NCI-H748 (cell line): ENCODE measurements around the gene KCNK5.

Experiments used
- DNase-seq: peaks from one replicate; lab custom pipeline; 2025; ENCODE audit not compliant: unreplicated experiment; lab: John Stamatoyannopoulos, UW

KCNK5 gene

GRCh38 chr6:39217177-39217864 is 12.0 kb downstream of the KCNK5 start:
- no peak for DNase-seq

- no peak for DNase-seq
These were observed 13.6 kb downstream of the KCNK5 start for GRCh38 chr6:39215640-39216158.

- DNase-seq, result peak; percentile 34
These were observed 14.2 kb downstream of the KCNK5 start for GRCh38 chr6:39214846-39215639.

GRCh38 chr6:39214120-39214813 is 15.0 kb downstream of the KCNK5 start:
- DNase-seq, result no peak

GRCh38 chr6:39213195-39213920 is 15.9 kb downstream of the KCNK5 start:
- no peak for DNase-seq

- no peak for DNase-seq
These were observed 18.1 kb downstream of the KCNK5 start for GRCh38 chr6:39211183-39211582.

- no peak for DNase-seq
These were observed 18.8 kb downstream of the KCNK5 start for GRCh38 chr6:39210450-39210849.

GRCh38 chr6:39209911-39210310 is 19.4 kb downstream of the KCNK5 start:
- no peak for DNase-seq

- DNase-seq, result no peak
These were observed 19.9 kb downstream of the KCNK5 start for GRCh38 chr6:39209360-39209811.

- DNase-seq, result no peak
These were observed 21.0 kb downstream of the KCNK5 start for GRCh38 chr6:39208223-39208739.

GRCh38 chr6:39207416-39208222 is 21.7 kb downstream of the KCNK5 start:
- DNase-seq, result no peak

GRCh38 chr6:39206250-39206721 is 23.0 kb downstream of the KCNK5 start:
- DNase-seq, result no peak

GRCh38 chr6:39204646-39205244 is 24.5 kb downstream of the KCNK5 start:
- DNase-seq, result no peak

- DNase-seq, result no peak
These were observed 25.1 kb downstream of the KCNK5 start for GRCh38 chr6:39204160-39204495.

GRCh38 chr6:39203436-39204159 is 25.7 kb downstream of the KCNK5 start:
- DNase-seq, result peak; percentile 31

GRCh38 chr6:39202166-39202565 is 27.1 kb downstream of the KCNK5 start:
- no peak for DNase-seq

- peak; percentile 19 for DNase-seq
These were observed 28.7 kb downstream of the KCNK5 start for GRCh38 chr6:39200498-39201020.

GRCh38 chr6:39199976-39200375 is 29.3 kb downstream of the KCNK5 start:
- no peak for DNase-seq
